ENCODE results near the gene CDC25C.
A peak's percentile ranks its signal among the peaks of the same experiment; 100 is the strongest.

CDC25C gene

GRCh38 chr5:138287246-138287645 is 44.4 kb downstream of the CDC25C start:
- H2AFZ ChIP-seq (ENCODE audit: low read depth, low read length) = no peak overlapping the region
- no peak overlapping the region for H3K9ac ChIP-seq (ENCODE audit: low read length)

GRCh38 chr5:138282920-138283742 is 48.5 kb downstream of the CDC25C start:
- H2AFZ ChIP-seq (ENCODE audit: low read depth, low read length) = no peak overlapping the region

More at GRCh38 chr5:138287246-138287645, 44.4 kb downstream of the CDC25C start:
- no peaks in the 10 kb centered on the region for H3K79me2 ChIP-seq (ENCODE audit: low read length)
- TF ChIP-seq CTCF (IDR thresholded peaks at IDR 0.05; ENCODE audit: low read depth, low read length) (no peak), EZH2phosphoT487 (IDR thresholded peaks at IDR 0.05; ENCODE audit: low read depth) (no peak)
- H3K36me3 ChIP-seq (replicated peaks; ENCODE audit: low read depth, low read length) = no peaks in the 10 kb centered on the region
- no peaks in the 10 kb centered on the region for H3K9me3 ChIP-seq (ENCODE audit: insufficient read depth, low read length)
- no peaks in the 10 kb centered on the region for H3K27me3 ChIP-seq (ENCODE audit: low read depth, low read length)
- no peak overlapping the region for H3K27ac ChIP-seq (ENCODE audit: low read length)
- H3K4me1 ChIP-seq (ENCODE audit: low read length) = peaks cover 4% of the 10 kb centered on the region; the same call in 1 of the 2 replicates
- no peak overlapping the region for H3K4me2 ChIP-seq (ENCODE audit: low read length)
- no peaks in the 10 kb centered on the region for H4K20me1 ChIP-seq (ENCODE audit: insufficient read depth, low read length)
- no peak overlapping the region for H3K4me3 ChIP-seq (ENCODE audit: low read length)

GRCh38 chr5:138280915-138281314 is 50.7 kb downstream of the CDC25C start:
- Histone ChIP-seq H3K4me3 (ENCODE audit: low read length) (no peak overlapping the region), H3K27ac (ENCODE audit: low read length) (no peak overlapping the region), H3K36me3 (replicated peaks; ENCODE audit: low read depth, low read length) (no peaks in the 10 kb centered on the region), H3K9ac (ENCODE audit: low read length) (no peak overlapping the region), H2AFZ (ENCODE audit: low read depth, low read length) (no peak overlapping the region), H3K27me3 (ENCODE audit: low read depth, low read length) (no peaks in the 10 kb centered on the region), H3K4me2 (ENCODE audit: low read length) (no peak overlapping the region), H4K20me1 (ENCODE audit: insufficient read depth, low read length) (no peaks in the 10 kb centered on the region), H3K79me2 (ENCODE audit: low read length) (no peaks in the 10 kb centered on the region), H3K4me1 (ENCODE audit: low read length) (no peaks in the 10 kb centered on the region), H3K9me3 (ENCODE audit: insufficient read depth, low read length) (no peaks in the 10 kb centered on the region)
- TF ChIP-seq EZH2phosphoT487 (IDR thresholded peaks at IDR 0.05; ENCODE audit: low read depth) = no peak
- TF ChIP-seq CTCF (IDR thresholded peaks at IDR 0.05; ENCODE audit: low read depth, low read length) = no peak

More at GRCh38 chr5:138282920-138283742, 48.5 kb downstream of the CDC25C start:
- Histone ChIP-seq H3K79me2 (ENCODE audit: low read length) (no peaks in the 10 kb centered on the region), H3K27me3 (ENCODE audit: low read depth, low read length) (no peaks in the 10 kb centered on the region), H3K4me3 (ENCODE audit: low read length) (no peak overlapping the region), H3K4me2 (ENCODE audit: low read length) (no peak overlapping the region), H4K20me1 (ENCODE audit: insufficient read depth, low read length) (no peaks in the 10 kb centered on the region), H3K36me3 (replicated peaks; ENCODE audit: low read depth, low read length) (no peaks in the 10 kb centered on the region), H3K9ac (ENCODE audit: low read length) (no peak overlapping the region), H3K4me1 (ENCODE audit: low read length) (peaks cover 4% of the 10 kb centered on the region; the same call in 1 of the 2 replicates), H3K27ac (ENCODE audit: low read length) (no peak overlapping the region), H3K9me3 (ENCODE audit: insufficient read depth, low read length) (no peaks in the 10 kb centered on the region)
- no peak for TF ChIP-seq EZH2phosphoT487 (IDR thresholded peaks at IDR 0.05; ENCODE audit: low read depth)
- peak; percentile 32; the same call in 1 of the 2 replicates for TF ChIP-seq CTCF (IDR thresholded peaks at IDR 0.05; ENCODE audit: low read depth, low read length)

- Histone ChIP-seq H4K20me1 (ENCODE audit: insufficient read depth, low read length) (no peaks in the 10 kb centered on the region), H3K9ac (ENCODE audit: low read length) (no peak overlapping the region), H3K4me1 (ENCODE audit: low read length) (0 out of 2 replicates have a peak, but pooled peaks cover 4% of the 10 kb centered on the region), H3K79me2 (ENCODE audit: low read length) (no peaks in the 10 kb centered on the region), H3K9me3 (ENCODE audit: insufficient read depth, low read length) (no peaks in the 10 kb centered on the region), H3K4me3 (ENCODE audit: low read length) (no peak overlapping the region), H3K27me3 (ENCODE audit: low read depth, low read length) (no peaks in the 10 kb centered on the region), H3K36me3 (replicated peaks; ENCODE audit: low read depth, low read length) (no peaks in the 10 kb centered on the region), H3K27ac (ENCODE audit: low read length) (no peak overlapping the region), H2AFZ (ENCODE audit: low read depth, low read length) (no peak overlapping the region), H3K4me2 (ENCODE audit: low read length) (no peak overlapping the region)
- TF ChIP-seq CTCF (IDR thresholded peaks at IDR 0.05; ENCODE audit: low read depth, low read length) (no peak), EZH2phosphoT487 (IDR thresholded peaks at IDR 0.05; ENCODE audit: low read depth) (no peak)
Observed at GRCh38 chr5:138276402-138277054, 55.1 kb downstream of the CDC25C start.

Measured in OCI-LY3 (cell line).